ENCODE results near the gene FAM131B. TPM values are rescaled to one million over a fixed set of nuclear protein-coding genes. Genes with fewer than 3 reads are reported as not detected.

Gene FAM131B
- total RNA-seq, 1 donor, result 1.4 TPM

- Histone ChIP-seq H3K36me3 (ENCODE audit: insufficient read depth, low read length) (no peaks in the 10 kb centered on the region), H3K27ac (ENCODE audit: low read depth, low read length) (no peak overlapping the region), H3K9me3 (ENCODE audit: low read depth, low read length) (no peaks in the 10 kb centered on the region), H3K27me3 (ENCODE audit: insufficient read depth, low read length) (peaks cover 22% of the 10 kb centered on the region), H3K4me3 (ENCODE audit: insufficient read depth, low read length) (no peak overlapping the region), H3K4me2 (ENCODE audit: insufficient read depth, low read length) (no peak overlapping the region), H4K20me1 (ENCODE audit: insufficient read depth, low read length) (no peaks in the 10 kb centered on the region), H3K79me2 (ENCODE audit: insufficient read depth, low read length) (no peaks in the 10 kb centered on the region), H2AFZ (ENCODE audit: low read length) (no peak overlapping the region), H3K4me1 (ENCODE audit: insufficient read depth, low read length) (peaks cover 6% of the 10 kb centered on the region)
- TF ChIP-seq CTCF (IDR thresholded peaks at IDR 0.05; ENCODE audit: extremely low read depth, low read depth, low read length), result no peak
- peak; percentile 74 for DNase-seq (ENCODE audit: insufficient read length, low spot score, missing footprints)
Observed at GRCh38 chr7:143367972-143368371, 5.5 kb upstream of the FAM131B start.

GRCh38 chr7:143363016-143363937, 764 bp upstream of the FAM131B start:
- H4K20me1 ChIP-seq (ENCODE audit: insufficient read depth, low read length), result no peaks in the 10 kb centered on the region
- no peaks in the 10 kb centered on the region for H3K79me2 ChIP-seq (ENCODE audit: insufficient read depth, low read length)
- H3K9me3 ChIP-seq (ENCODE audit: low read depth, low read length), result no peaks in the 10 kb centered on the region
- H3K4me3 ChIP-seq (ENCODE audit: insufficient read depth, low read length), result peak overlapping the region; percentile 45
- H3K4me2 ChIP-seq (ENCODE audit: insufficient read depth, low read length), result peak overlapping the region; percentile 32
- H3K36me3 ChIP-seq (ENCODE audit: insufficient read depth, low read length), result no peaks in the 10 kb centered on the region
- peaks cover 41% of the 10 kb centered on the region for H3K27me3 ChIP-seq (ENCODE audit: insufficient read depth, low read length)
- H3K4me1 ChIP-seq (ENCODE audit: insufficient read depth, low read length), result no peaks in the 10 kb centered on the region
- H2AFZ ChIP-seq (ENCODE audit: low read length), result no peak overlapping the region
- TF ChIP-seq CTCF (IDR thresholded peaks at IDR 0.05; ENCODE audit: extremely low read depth, low read depth, low read length), result no peak
- H3K27ac ChIP-seq (ENCODE audit: low read depth, low read length), result no peak overlapping the region
- DNase-seq (ENCODE audit: insufficient read length, low spot score, missing footprints), result peak; percentile 89

- DNase-seq (ENCODE audit: insufficient read length, low spot score, missing footprints), result peak; percentile 95
- no peaks in the 10 kb centered on the region for H3K79me2 ChIP-seq (ENCODE audit: insufficient read depth, low read length)
- H3K4me2 ChIP-seq (ENCODE audit: insufficient read depth, low read length), result peak overlapping the region; percentile 83
- TF ChIP-seq CTCF (IDR thresholded peaks at IDR 0.05; ENCODE audit: extremely low read depth, low read depth, low read length), result no peak
- H3K4me1 ChIP-seq (ENCODE audit: insufficient read depth, low read length), result no peaks in the 10 kb centered on the region
- H3K27me3 ChIP-seq (ENCODE audit: insufficient read depth, low read length), result peaks cover 41% of the 10 kb centered on the region
- H3K4me3 ChIP-seq (ENCODE audit: insufficient read depth, low read length), result peak overlapping the region; percentile 72
- H4K20me1 ChIP-seq (ENCODE audit: insufficient read depth, low read length), result no peaks in the 10 kb centered on the region
- H3K36me3 ChIP-seq (ENCODE audit: insufficient read depth, low read length), result no peaks in the 10 kb centered on the region
- no peak overlapping the region for H2AFZ ChIP-seq (ENCODE audit: low read length)
- H3K9me3 ChIP-seq (ENCODE audit: low read depth, low read length), result no peaks in the 10 kb centered on the region
- H3K27ac ChIP-seq (ENCODE audit: low read depth, low read length), result no peak overlapping the region
Observed at GRCh38 chr7:143361552-143362130, 872 bp downstream of the FAM131B start.

Data from osteoblast (primary cell).